Ishikawa (cell line): ENCODE measurements around the gene NRXN3.

Experiments used
- EP300 ChIP-seq: IDR thresholded peaks from 2 replicates; pipeline ENCODE4 v1.6.1; 2012; ENCODE audit warnings: borderline replicate concordance
- FOXM1 ChIP-seq: IDR thresholded peaks from 2 replicates; pipeline ENCODE4 v1.6.1; 2012; ENCODE audit warnings: low read depth, borderline replicate concordance
- TAF1 ChIP-seq: IDR thresholded peaks from 2 replicates; pipeline ENCODE4 v1.6.1; 2012; ENCODE audit warnings: low read depth, mild to moderate bottlenecking
- TCF12 ChIP-seq: IDR thresholded peaks from 2 replicates; pipeline ENCODE4 v1.6.1; 2012; ENCODE audit warnings: low read depth
- TF ChIP-seq, protein P1 (sequence below): IDR thresholded peaks from 2 replicates; pipeline ENCODE4 v1.6.1; 2012

DNA sequence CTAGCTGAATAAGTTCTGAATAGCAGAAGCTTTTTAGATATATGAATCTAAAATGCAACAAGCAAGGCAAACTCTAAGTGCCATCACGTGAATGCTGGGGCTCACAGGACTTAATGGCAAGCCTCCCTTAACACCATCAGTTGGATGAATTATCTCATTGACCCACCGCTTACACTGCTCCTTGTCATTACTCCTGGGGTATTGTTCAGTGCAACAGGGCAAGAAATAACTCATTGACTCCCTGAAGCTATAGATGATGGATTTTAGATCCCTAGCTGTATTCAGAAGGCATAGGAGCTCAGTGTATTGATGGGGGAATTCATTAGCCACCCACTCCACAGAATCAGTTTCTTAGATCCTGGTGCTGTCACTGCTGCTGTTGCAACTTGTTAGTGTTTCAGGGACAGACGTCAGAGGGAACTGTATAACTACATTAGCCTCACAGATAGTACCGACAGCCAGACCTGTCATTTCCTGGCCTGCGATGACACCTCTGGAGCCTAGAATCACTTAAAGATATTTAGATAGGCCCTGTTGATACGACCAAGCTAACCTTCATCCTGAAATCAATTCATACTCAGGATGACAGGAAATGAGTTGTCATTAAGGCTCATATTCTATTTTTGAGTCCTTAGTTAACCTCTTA, 1305.8 kb downstream of the NRXN3 start:
- TF ChIP-seq, protein P1, sequence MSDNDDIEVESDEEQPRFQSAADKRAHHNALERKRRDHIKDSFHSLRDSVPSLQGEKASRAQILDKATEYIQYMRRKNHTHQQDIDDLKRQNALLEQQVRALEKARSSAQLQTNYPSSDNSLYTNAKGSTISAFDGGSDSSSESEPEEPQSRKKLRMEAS = no peak
- TF ChIP-seq TCF12 (no peak), FOXM1 (no peak), TAF1 (no peak), EP300 (no peak)
